ENCODE measurements around the gene GPR37L1. TPM values are rescaled to one million over a fixed set of nuclear protein-coding genes. Genes with fewer than 3 reads are reported as not detected.

GPR37L1 gene
- not detected for total RNA-seq

- Mint-ChIP-seq H3K4me3 (no peak within 1 kb of the TSS), H3K36me3 (ENCODE audit: low read depth) (no peaks in the 10 kb centered on the region), H3K4me1 (no peaks in the 10 kb centered on the region), H3K27ac (no peak within 1 kb of the TSS), H3K27me3 (no peaks in the 10 kb centered on the region), H3K9me3 (ENCODE audit: low read depth) (no peaks in the 10 kb centered on the region)
- ChIA-PET POLR2A (no interaction called here), CTCF (interaction anchor here (0.6 to 1.0 kb wide), 2 partner anchors 13 to 916 kb away, joined by 3 read pairs; no protein-coding TSS in a partner anchor)
- DNase-seq = no peak
- intact Hi-C loops (cut with DNase I, micrococcal nuclease) = no loop called here
- ATAC-seq = no peak
Observed at GRCh38 chr1:202122639-202123335, at the start of gene GPR37L1. Gene GPR37L1, plus strand, starts transcription at chr1:202122917. Its CDS starts 47 bp downstream, at chr1:202122964.

- Mint-ChIP-seq H3K27me3 (no peaks in the 10 kb centered on the region), H3K9me3 (ENCODE audit: low read depth) (no peaks in the 10 kb centered on the region), H3K4me3 (no peak overlapping the region), H3K4me1 (no peaks in the 10 kb centered on the region), H3K27ac (no peak overlapping the region), H3K36me3 (ENCODE audit: low read depth) (no peaks in the 10 kb centered on the region)
- intact Hi-C loops (cut with DNase I, micrococcal nuclease) = no loop called here
- ChIA-PET CTCF (interaction anchor here (0.5 kb wide), 1 partner anchor 19 kb away, joined by 4 read pairs; no protein-coding TSS in a partner anchor), POLR2A (no interaction called here)
- ATAC-seq (no peak), DNase-seq (no peak)
Observed at GRCh38 chr1:202073206-202073605, 49.5 kb upstream of the GPR37L1 start.

- no peak for DNase-seq
- Mint-ChIP-seq H3K9me3 (ENCODE audit: low read depth) (no peaks in the 10 kb centered on the region), H3K27ac (no peak overlapping the region), H3K36me3 (ENCODE audit: low read depth) (no peaks in the 10 kb centered on the region), H3K4me1 (no peaks in the 10 kb centered on the region), H3K4me3 (no peak overlapping the region), H3K27me3 (no peaks in the 10 kb centered on the region)
- no peak for ATAC-seq
- CTCF ChIA-PET = no interaction called here
- POLR2A ChIA-PET = no interaction called here
- intact Hi-C loops (cut with DNase I, micrococcal nuclease) = no loop called here
Observed at GRCh38 chr1:202074985-202075384, 47.7 kb upstream of the GPR37L1 start.

- POLR2A ChIA-PET = no interaction called here
- no peak overlapping the region for H3K4me3 Mint-ChIP-seq
Observed at GRCh38 chr1:202075389-202075788, 47.3 kb upstream of the GPR37L1 start.

GRCh38 chr1:202076050-202076511 lies 46.6 kb upstream of the GPR37L1 start:
- Mint-ChIP-seq H3K27me3 (no peaks in the 10 kb centered on the region), H3K4me1 (no peaks in the 10 kb centered on the region), H3K9me3 (ENCODE audit: low read depth) (no peaks in the 10 kb centered on the region), H3K36me3 (ENCODE audit: low read depth) (no peaks in the 10 kb centered on the region), H3K4me3 (no peak overlapping the region), H3K27ac (no peak overlapping the region)
- POLR2A ChIA-PET = no interaction called here
- intact Hi-C loops (cut with DNase I, micrococcal nuclease) = no loop called here
- DNase-seq = no peak
- CTCF ChIA-PET = no interaction called here
- ATAC-seq = no peak

More at GRCh38 chr1:202075389-202075788, 47.3 kb upstream of the GPR37L1 start:
- ATAC-seq (no peak), DNase-seq (no peak)
- Mint-ChIP-seq H3K9me3 (ENCODE audit: low read depth) (no peaks in the 10 kb centered on the region), H3K4me1 (no peaks in the 10 kb centered on the region), H3K27me3 (no peaks in the 10 kb centered on the region), H3K36me3 (ENCODE audit: low read depth) (no peaks in the 10 kb centered on the region), H3K27ac (no peak overlapping the region)
- CTCF ChIA-PET = no interaction called here
- intact Hi-C loops (cut with DNase I, micrococcal nuclease) = no loop called here

- no peak overlapping the region for H3K4me3 Mint-ChIP-seq
- H3K27ac Mint-ChIP-seq = no peak overlapping the region
- H3K27me3 Mint-ChIP-seq = no peaks in the 10 kb centered on the region
- ChIA-PET CTCF (no interaction called here), POLR2A (no interaction called here)
- no peaks in the 10 kb centered on the region for H3K9me3 Mint-ChIP-seq (ENCODE audit: low read depth)
- H3K36me3 Mint-ChIP-seq (ENCODE audit: low read depth) = no peaks in the 10 kb centered on the region
- DNase-seq (no peak), ATAC-seq (no peak)
- intact Hi-C loops (cut with DNase I, micrococcal nuclease) = no loop called here
- no peaks in the 10 kb centered on the region for H3K4me1 Mint-ChIP-seq
Observed at GRCh38 chr1:202078241-202078640, 44.5 kb upstream of the GPR37L1 start.

GRCh38 chr1:202081992-202082391 lies 40.7 kb upstream of the GPR37L1 start:
- no peak for DNase-seq
- ChIA-PET POLR2A (no interaction called here), CTCF (interaction anchor here (0.8 kb wide), 1 partner anchor 33 kb away, joined by 3 read pairs; no protein-coding TSS in a partner anchor)
- H3K27ac Mint-ChIP-seq = no peak overlapping the region
- no peaks in the 10 kb centered on the region for H3K36me3 Mint-ChIP-seq (ENCODE audit: low read depth)
- no peaks in the 10 kb centered on the region for H3K4me1 Mint-ChIP-seq
- intact Hi-C loops (cut with DNase I, micrococcal nuclease) = no loop called here
- ATAC-seq = no peak
- no peaks in the 10 kb centered on the region for H3K27me3 Mint-ChIP-seq
- no peak overlapping the region for H3K4me3 Mint-ChIP-seq
- no peaks in the 10 kb centered on the region for H3K9me3 Mint-ChIP-seq (ENCODE audit: low read depth)

- H3K4me1 Mint-ChIP-seq = no peaks in the 10 kb centered on the region
- no peak overlapping the region for H3K4me3 Mint-ChIP-seq
- H3K36me3 Mint-ChIP-seq (ENCODE audit: low read depth) = no peaks in the 10 kb centered on the region
- ATAC-seq (no peak), DNase-seq (no peak)
- H3K9me3 Mint-ChIP-seq (ENCODE audit: low read depth) = no peaks in the 10 kb centered on the region
- CTCF ChIA-PET = interaction anchor here (0.6 kb wide), 1 partner anchor 202 kb away, joined by 3 read pairs; no protein-coding TSS in a partner anchor
- no peaks in the 10 kb centered on the region for H3K27me3 Mint-ChIP-seq
- intact Hi-C loops (cut with DNase I, micrococcal nuclease) = no loop called here
- POLR2A ChIA-PET = no interaction called here
- no peak overlapping the region for H3K27ac Mint-ChIP-seq
Observed at GRCh38 chr1:202084791-202085681, 37.7 kb upstream of the GPR37L1 start.

- CTCF ChIA-PET = interaction anchor here (0.7 kb wide), 1 partner anchor 190 kb away, joined by 3 read pairs; no protein-coding TSS in a partner anchor
- ATAC-seq (no peak), DNase-seq (no peak)
- no peaks in the 10 kb centered on the region for H3K27me3 Mint-ChIP-seq
- H3K4me1 Mint-ChIP-seq = no peaks in the 10 kb centered on the region
- H3K9me3 Mint-ChIP-seq (ENCODE audit: low read depth) = no peaks in the 10 kb centered on the region
- no peak overlapping the region for H3K27ac Mint-ChIP-seq
- no peaks in the 10 kb centered on the region for H3K36me3 Mint-ChIP-seq (ENCODE audit: low read depth)
- no peak overlapping the region for H3K4me3 Mint-ChIP-seq
- intact Hi-C loops (cut with DNase I, micrococcal nuclease) = no loop called here
- POLR2A ChIA-PET = no interaction called here
Observed at GRCh38 chr1:202085682-202086373, 36.9 kb upstream of the GPR37L1 start.

GRCh38 chr1:202086579-202087350 lies 36.0 kb upstream of the GPR37L1 start:
- peaks cover 2% of the 10 kb centered on the region for H3K27me3 Mint-ChIP-seq
- intact Hi-C loops (cut with DNase I, micrococcal nuclease) = no loop called here
- ChIA-PET CTCF (interaction anchor here (0.7 kb wide), 1 partner anchor 191 kb away, joined by 3 read pairs; no protein-coding TSS in a partner anchor), POLR2A (no interaction called here)
- no peak for DNase-seq
- H3K36me3 Mint-ChIP-seq (ENCODE audit: low read depth) = no peaks in the 10 kb centered on the region
- no peaks in the 10 kb centered on the region for H3K9me3 Mint-ChIP-seq (ENCODE audit: low read depth)
- no peak overlapping the region for H3K27ac Mint-ChIP-seq
- no peak overlapping the region for H3K4me3 Mint-ChIP-seq
- ATAC-seq = no peak
- no peaks in the 10 kb centered on the region for H3K4me1 Mint-ChIP-seq

GRCh38 chr1:202088206-202088605 lies 34.5 kb upstream of the GPR37L1 start:
- Mint-ChIP-seq H3K4me1 (no peaks in the 10 kb centered on the region), H3K27me3 (peaks cover 3% of the 10 kb centered on the region), H3K9me3 (ENCODE audit: low read depth) (no peaks in the 10 kb centered on the region), H3K36me3 (ENCODE audit: low read depth) (no peaks in the 10 kb centered on the region), H3K4me3 (no peak overlapping the region), H3K27ac (no peak overlapping the region)
- no peak for DNase-seq
- no peak for ATAC-seq
- POLR2A ChIA-PET = no interaction called here
- CTCF ChIA-PET = interaction anchor here (0.6 kb wide), 2 partner anchors 25 to 114 kb away, joined by 3 to 4 read pairs; no protein-coding TSS in a partner anchor
- intact Hi-C loops (cut with DNase I, micrococcal nuclease) = no loop called here
